IPS-18a (cell line): ENCODE results near the gene CCL21.

Source experiments
- H3K27ac ChIP-seq: one replicate; pipeline ENCODE4 v1.5.1; 2013; ENCODE audit warnings: low read length
- H3K27me3 ChIP-seq: one replicate; pipeline ENCODE4 v1.6.1; 2013; ENCODE audit warnings: mild to moderate bottlenecking, low read length; ENCODE audit not compliant: control insufficient read depth, insufficient read depth
- H3K36me3 ChIP-seq: one replicate; pipeline ENCODE4 v1.6.1; 2013; ENCODE audit warnings: low read depth, low read length; ENCODE audit not compliant: control insufficient read depth
- H3K4me1 ChIP-seq: one replicate; pipeline ENCODE4 v1.6.1; 2013; ENCODE audit warnings: low read depth, low read length; ENCODE audit not compliant: control insufficient read depth
- H3K4me3 ChIP-seq: one replicate; pipeline ENCODE4 v1.5.1; 2013; ENCODE audit warnings: low read length
- H3K9ac ChIP-seq: one replicate; pipeline ENCODE4 v1.6.1; 2013; ENCODE audit warnings: mild to moderate bottlenecking, low read length, moderate library complexity
- H3K9me3 ChIP-seq: one replicate; pipeline ENCODE4 v1.6.1; 2013; ENCODE audit warnings: low read depth, low read length; ENCODE audit not compliant: control insufficient read depth

Gene CCL21

DNA sequence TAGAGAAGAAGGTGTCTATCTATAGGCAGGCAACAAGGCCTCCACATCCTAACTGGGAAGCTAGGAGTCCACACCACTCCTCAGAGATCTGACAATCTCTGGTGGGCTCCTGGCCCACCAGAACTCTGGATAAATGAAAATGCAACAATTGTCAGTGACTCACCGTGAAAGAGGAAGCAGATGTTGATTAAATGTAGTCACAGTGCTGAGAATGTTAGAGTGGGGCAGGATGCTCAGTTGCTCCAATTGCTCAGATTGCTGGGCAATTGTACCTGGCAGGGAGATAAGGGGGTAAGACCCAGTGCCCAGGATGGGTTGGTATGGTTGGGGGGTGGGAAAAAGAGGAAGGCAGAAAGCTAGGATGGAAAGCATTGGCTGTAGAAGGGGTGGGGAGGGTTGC lies 23.2 kb downstream of the CCL21 start:
- H3K4me1 ChIP-seq = no peaks in the 10 kb centered on the region
- H3K9ac ChIP-seq = no peak overlapping the region
- H3K9me3 ChIP-seq = no peaks in the 10 kb centered on the region
- H3K27me3 ChIP-seq = no peaks in the 10 kb centered on the region
- H3K27ac ChIP-seq = no peak overlapping the region
- H3K4me3 ChIP-seq = no peak overlapping the region
- H3K36me3 ChIP-seq = no peaks in the 10 kb centered on the region

DNA sequence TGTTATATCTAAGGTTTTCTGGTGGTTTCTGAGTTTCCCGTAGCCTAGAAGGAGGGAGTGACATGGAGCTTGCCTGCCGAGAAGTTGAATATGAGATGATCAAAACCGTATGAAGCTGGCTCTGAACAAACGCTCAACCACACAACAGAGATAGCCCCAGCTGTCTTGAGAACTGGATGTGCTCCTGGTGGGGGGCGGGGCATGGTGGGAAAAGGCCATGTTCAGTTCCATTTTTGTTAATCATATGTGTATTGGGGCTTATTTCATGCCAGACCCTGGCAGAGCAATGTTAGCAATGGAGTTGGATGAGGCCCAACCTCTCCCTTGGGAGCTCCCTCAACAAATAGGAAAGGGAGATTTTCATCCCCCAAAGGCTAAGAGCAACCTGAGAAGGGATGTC lies 23.7 kb downstream of the CCL21 start:
- H3K4me3 ChIP-seq = no peak overlapping the region
- H3K27me3 ChIP-seq = no peaks in the 10 kb centered on the region
- no peaks in the 10 kb centered on the region for H3K9me3 ChIP-seq
- no peak overlapping the region for H3K9ac ChIP-seq
- H3K36me3 ChIP-seq = no peaks in the 10 kb centered on the region
- H3K27ac ChIP-seq = no peak overlapping the region
- H3K4me1 ChIP-seq = no peaks in the 10 kb centered on the region

DNA sequence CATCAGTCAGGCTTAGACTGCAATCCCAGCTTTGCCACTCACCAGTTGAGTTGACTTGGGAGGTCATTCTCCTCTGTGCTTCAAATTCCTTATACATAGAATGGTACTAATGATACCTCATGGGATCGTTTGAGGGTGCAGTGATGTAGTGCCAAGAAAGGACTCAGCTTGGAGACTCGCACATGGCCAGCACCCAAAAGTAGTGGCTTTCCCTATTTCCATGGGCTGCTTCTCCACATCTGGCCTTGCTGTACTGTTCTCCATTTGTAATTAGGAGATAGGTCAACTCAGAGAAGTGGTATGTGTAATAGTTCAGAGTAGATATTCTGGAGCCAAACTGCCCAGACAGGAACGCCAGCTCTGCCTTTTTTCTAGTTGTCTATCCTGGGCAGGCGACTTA lies 24.3 kb downstream of the CCL21 start:
- Histone ChIP-seq H3K27ac (no peak overlapping the region), H3K4me1 (no peaks in the 10 kb centered on the region), H3K9ac (no peak overlapping the region), H3K27me3 (no peaks in the 10 kb centered on the region), H3K9me3 (no peaks in the 10 kb centered on the region), H3K4me3 (no peak overlapping the region), H3K36me3 (no peaks in the 10 kb centered on the region)

DNA sequence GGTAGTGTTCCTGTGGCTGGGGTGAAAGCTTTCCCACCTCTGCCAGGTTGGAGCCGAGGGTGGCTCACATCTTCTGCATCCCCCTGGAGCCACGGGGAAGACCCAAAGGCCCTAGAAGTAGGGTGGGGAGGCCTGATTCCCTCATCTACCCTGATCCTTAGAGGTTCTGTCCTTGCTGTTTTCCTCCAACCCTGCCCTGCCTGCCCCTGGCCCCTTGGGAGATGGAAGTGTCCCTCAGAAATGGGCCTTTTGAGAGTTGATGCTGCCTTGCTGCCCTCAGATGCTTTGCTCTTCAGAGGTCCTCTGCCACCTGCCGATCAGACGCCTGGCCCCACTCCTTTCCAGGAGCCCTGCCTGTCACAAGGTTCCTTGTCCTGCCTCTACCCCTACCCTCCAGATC lies 25.1 kb downstream of the CCL21 start:
- H3K4me3 ChIP-seq = no peak overlapping the region
- no peaks in the 10 kb centered on the region for H3K27me3 ChIP-seq
- H3K27ac ChIP-seq = no peak overlapping the region

DNA sequence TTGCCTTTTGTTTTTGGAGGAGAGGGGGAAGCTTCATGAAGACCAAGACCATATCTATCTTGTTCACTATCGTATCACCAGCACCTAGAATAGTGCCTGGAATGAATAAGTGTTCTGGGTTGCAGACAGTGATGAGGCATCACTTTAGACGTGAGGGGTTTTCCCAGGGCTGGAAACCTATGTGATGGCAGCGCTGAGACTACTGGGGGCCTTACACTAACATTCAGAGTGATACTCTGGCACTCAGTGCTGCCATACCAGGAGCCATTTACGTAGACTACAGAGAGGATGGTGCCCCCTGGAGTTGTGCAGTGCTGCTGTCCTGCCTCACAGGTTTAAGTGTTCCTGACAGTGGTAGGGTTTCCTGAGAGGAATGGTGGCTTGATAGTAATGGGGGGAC lies 25.8 kb downstream of the CCL21 start:
- no peaks in the 10 kb centered on the region for H3K27me3 ChIP-seq
- no peaks in the 10 kb centered on the region for H3K9me3 ChIP-seq
- no peak overlapping the region for H3K4me3 ChIP-seq
- H3K27ac ChIP-seq = no peak overlapping the region
- no peak overlapping the region for H3K9ac ChIP-seq
- H3K4me1 ChIP-seq = no peaks in the 10 kb centered on the region
- no peaks in the 10 kb centered on the region for H3K36me3 ChIP-seq

More for the DNA sequence above, 25.1 kb downstream of the CCL21 start:
- no peaks in the 10 kb centered on the region for H3K36me3 ChIP-seq
- H3K4me1 ChIP-seq = no peaks in the 10 kb centered on the region
- no peaks in the 10 kb centered on the region for H3K9me3 ChIP-seq
- H3K9ac ChIP-seq = no peak overlapping the region

DNA sequence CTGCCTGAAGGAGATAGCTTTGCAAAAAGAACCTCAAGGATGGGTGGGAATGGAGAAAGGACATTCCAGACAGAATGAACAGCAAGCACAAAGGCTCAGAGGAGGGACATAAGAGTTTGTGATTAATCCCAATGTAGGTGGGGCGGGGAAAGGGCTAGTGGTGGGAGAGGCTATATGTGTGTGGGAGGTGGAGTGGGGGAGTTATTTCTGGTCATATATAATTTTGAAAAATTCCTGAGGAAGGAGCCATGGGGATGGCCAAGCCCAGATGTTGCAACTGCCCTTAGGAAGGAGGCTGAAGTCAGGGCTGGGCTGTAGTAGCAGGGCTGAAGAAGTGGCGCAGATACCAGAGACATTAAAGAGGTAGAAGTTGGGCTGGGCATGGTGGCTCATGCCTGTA lies 34.1 kb downstream of the CCL21 start:
- Histone ChIP-seq H3K27ac (no peak overlapping the region), H3K4me1 (no peaks in the 10 kb centered on the region), H3K4me3 (no peak overlapping the region), H3K27me3 (no peaks in the 10 kb centered on the region), H3K9ac (no peak overlapping the region), H3K36me3 (no peaks in the 10 kb centered on the region), H3K9me3 (no peaks in the 10 kb centered on the region)

DNA sequence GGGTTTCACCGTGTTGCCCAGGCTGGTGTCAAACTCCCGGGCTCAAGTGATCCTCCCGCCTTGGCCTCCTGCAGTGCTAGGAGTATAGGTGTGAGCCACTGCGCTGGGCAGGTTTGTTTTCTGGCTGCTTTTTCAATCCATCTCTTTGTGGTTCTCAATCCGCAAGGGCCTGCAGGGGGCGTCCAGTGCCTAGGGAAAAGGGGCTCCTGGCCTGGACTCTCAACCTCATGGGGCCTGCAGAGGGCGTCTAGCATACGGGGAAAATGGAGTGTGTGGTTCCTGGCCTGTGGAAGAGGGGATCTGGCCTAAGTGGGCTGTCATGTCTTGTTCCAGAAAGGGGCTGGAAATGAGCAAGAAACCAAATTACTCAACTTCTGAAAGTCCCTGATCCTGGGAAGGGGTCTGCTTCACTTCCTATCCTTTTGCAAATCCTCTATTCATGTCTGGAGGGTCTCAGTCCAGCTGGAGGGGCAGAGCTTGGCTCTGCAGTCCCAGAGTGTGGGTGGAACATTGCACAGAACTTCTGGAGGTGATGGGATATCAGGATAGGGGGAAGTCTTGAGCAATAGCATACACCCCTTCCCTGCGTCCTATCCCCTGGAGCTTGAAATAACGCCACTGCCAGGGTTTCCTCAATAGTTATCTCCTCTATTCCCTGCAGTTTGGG lies 34.8 kb downstream of the CCL21 start:
- H3K27ac ChIP-seq = no peak overlapping the region
- no peaks in the 10 kb centered on the region for H3K27me3 ChIP-seq
- no peaks in the 10 kb centered on the region for H3K36me3 ChIP-seq
- no peaks in the 10 kb centered on the region for H3K4me1 ChIP-seq
- H3K4me3 ChIP-seq = no peak overlapping the region
- H3K9me3 ChIP-seq = no peaks in the 10 kb centered on the region
- H3K9ac ChIP-seq = no peak overlapping the region

DNA sequence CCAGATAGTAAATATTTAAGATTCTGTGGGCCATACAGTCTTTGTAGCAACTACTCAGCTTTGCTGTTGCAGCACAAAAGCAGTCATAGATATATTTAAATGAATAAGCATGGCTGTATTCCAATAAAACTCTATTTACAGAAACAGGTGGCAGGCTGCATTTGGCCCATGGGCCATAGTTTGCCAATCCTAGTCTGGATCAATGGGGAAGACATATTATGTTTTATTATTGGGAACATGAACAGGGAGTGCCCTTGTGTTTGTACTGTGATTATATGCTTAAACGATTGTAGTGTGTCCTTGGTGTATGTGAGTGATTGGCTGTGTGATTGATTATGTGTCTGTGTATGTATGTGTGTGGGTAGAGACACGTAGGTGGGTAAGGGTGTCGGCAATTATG lies 35.5 kb downstream of the CCL21 start:
- Histone ChIP-seq H3K27ac (no peak overlapping the region), H3K4me3 (no peak overlapping the region), H3K27me3 (no peaks in the 10 kb centered on the region), H3K36me3 (no peaks in the 10 kb centered on the region), H3K9me3 (no peaks in the 10 kb centered on the region), H3K9ac (no peak overlapping the region), H3K4me1 (no peaks in the 10 kb centered on the region)

DNA sequence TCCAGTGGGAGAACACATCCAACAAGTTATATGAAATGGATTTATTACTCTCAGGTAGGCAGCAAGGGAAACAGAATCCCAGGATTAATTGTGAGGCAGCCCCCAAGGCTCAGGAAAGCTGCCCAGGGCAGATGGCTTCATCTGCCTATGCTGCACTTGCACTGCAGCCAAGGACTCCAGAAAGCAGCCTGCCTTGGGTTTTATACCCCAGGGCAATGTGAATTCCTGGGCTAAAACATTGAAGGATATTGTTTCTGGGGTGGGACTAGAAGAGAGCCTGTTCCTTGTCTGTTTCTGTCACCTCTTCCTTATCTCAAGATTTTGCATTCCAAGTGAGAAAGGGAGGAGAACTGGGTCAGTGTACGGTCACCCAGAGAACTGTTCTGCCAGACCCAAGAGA lies 38.6 kb downstream of the CCL21 start:
- no peaks in the 10 kb centered on the region for H3K27me3 ChIP-seq

DNA sequence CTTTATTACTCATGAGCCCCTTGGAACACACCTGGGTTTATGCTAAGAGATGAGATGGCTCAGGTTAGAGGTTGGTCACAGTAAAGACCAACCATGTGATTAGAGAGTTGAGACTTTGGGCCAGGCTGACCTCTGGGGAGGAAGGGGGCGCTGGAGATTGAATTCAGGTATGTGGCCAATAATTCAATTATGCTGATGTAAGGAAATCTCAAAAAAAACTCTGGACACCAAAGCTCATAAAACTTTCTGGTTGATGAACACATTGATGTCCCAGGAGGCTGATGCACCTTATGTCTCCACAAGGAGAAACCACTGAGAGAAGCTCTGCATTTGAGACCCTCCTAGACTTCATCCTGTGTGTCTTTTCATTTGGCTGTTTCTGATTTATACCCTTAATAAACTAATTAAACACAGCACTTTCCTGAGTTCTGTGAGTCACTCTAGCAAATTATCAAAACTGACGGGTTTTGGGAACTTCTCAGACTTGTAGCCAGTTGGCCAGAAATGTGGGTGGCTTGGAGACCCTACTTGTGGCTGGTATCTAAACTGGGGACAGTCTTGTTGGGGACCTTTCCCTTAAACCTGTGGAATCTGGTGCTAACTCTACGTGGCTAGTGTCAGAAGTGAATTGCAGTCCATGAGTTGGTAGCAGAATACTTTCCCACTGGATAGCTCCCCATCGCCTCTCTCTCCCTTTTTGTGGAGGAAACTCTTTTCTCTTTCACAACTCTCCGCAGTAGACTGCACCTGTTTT lies 40.0 kb downstream of the CCL21 start:
- no peak overlapping the region for H3K9ac ChIP-seq
- no peaks in the 10 kb centered on the region for H3K36me3 ChIP-seq
- no peaks in the 10 kb centered on the region for H3K27me3 ChIP-seq
- H3K4me1 ChIP-seq = no peaks in the 10 kb centered on the region
- H3K27ac ChIP-seq = no peak overlapping the region
- H3K9me3 ChIP-seq = no peaks in the 10 kb centered on the region
- H3K4me3 ChIP-seq = no peak overlapping the region

More for the DNA sequence above, 38.6 kb downstream of the CCL21 start:
- Histone ChIP-seq H3K9ac (no peak overlapping the region), H3K36me3 (no peaks in the 10 kb centered on the region), H3K4me3 (no peak overlapping the region), H3K27ac (no peak overlapping the region), H3K9me3 (no peaks in the 10 kb centered on the region), H3K4me1 (no peaks in the 10 kb centered on the region)

DNA sequence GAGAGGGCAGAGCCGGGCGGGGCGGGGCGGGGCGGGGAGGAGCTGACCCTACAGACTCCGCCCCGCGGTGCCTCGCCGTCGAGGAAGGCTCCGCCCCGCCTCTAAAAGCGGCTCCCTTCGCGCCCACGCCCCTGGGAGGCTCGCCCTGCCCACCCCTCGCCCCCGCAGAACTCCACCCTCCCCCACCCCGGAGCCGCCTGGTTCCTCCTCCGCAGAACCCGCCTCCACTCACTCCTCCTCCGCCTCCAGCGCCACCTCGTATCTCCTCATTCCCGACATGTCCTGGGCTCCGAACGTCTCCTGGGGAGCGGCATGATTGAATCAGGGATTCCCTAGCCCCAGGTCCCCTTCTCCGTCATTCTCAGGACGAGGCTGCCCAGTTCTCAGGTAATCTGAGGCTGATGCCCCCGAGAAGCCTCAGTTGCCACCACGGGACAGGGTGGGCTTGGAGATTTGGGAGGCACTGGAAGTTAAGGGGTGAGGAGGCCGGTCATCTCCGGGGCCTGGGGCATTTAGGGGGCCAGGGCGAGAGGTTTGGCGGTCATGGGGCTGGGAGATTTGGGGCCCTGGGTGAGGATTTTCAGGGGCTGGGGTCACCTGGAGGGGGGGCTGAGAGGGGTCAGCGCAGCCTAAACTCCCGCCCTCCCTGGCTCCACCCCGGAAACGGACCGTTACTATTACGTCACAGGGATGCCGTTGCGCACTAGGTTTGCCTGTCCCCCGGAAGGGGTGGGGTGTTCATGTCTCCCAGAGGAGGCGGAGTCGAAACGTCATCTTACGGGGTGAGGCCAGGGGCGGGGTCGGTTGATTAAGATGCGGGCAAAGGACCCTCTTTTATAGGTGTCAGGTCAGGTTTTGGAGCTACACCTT lies 44.3 kb downstream of the CCL21 start:
- Histone ChIP-seq H3K4me3 (peak overlapping the region; percentile 89), H3K4me1 (peaks cover 4% of the 10 kb centered on the region), H3K9me3 (no peaks in the 10 kb centered on the region), H3K36me3 (no peaks in the 10 kb centered on the region), H3K9ac (peak overlapping the region; percentile 86), H3K27me3 (no peaks in the 10 kb centered on the region), H3K27ac (peak overlapping the region; percentile 86)
